ENCODE measurements around the gene KLF13.

DNA sequence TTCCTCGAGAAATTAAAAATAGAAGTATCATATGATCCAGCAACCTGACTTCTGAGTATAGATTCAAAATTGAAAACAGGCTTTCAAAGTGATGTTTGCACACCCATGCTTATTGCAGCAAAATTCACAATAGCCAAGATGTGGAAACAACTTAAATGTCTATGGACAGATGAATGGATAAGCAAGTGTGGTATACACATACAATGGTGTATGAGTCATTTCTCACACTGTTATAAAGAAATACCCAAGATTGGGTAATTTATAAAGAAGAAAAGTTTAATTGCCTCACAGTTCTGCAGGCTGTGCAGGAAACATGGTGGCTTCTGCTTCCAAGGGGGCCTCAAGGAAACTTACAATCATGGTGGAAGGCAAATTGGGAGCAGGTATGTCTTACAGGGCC is 100.8 kb downstream of the KLF13 start:
- TF ChIP-seq, protein P1, sequence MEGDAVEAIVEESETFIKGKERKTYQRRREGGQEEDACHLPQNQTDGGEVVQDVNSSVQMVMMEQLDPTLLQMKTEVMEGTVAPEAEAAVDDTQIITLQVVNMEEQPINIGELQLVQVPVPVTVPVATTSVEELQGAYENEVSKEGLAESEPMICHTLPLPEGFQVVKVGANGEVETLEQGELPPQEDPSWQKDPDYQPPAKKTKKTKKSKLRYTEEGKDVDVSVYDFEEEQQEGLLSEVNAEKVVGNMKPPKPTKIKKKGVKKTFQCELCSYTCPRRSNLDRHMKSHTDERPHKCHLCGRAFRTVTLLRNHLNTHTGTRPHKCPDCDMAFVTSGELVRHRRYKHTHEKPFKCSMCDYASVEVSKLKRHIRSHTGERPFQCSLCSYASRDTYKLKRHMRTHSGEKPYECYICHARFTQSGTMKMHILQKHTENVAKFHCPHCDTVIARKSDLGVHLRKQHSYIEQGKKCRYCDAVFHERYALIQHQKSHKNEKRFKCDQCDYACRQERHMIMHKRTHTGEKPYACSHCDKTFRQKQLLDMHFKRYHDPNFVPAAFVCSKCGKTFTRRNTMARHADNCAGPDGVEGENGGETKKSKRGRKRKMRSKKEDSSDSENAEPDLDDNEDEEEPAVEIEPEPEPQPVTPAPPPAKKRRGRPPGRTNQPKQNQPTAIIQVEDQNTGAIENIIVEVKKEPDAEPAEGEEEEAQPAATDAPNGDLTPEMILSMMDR (IDR thresholded peaks at IDR 0.05), result no peak
- no peak for TF ChIP-seq EZH2 (IDR thresholded peaks at IDR 0.05; ENCODE audit: borderline replicate concordance, insufficient read depth, low read depth, low read length, poor library complexity, severe bottlenecking)

All from B cell (primary cell).